ENCODE measurements around the gene PTPRK. TPM values are rescaled to one million over a fixed set of nuclear protein-coding genes. Genes with fewer than 3 reads are reported as not detected.

The PTPRK gene
- total and polyA plus RNA-seq, 2 donors (not counting 1 experiment from before 2014, with no cell fraction given): 19.4 to 75.5 TPM

DNA sequence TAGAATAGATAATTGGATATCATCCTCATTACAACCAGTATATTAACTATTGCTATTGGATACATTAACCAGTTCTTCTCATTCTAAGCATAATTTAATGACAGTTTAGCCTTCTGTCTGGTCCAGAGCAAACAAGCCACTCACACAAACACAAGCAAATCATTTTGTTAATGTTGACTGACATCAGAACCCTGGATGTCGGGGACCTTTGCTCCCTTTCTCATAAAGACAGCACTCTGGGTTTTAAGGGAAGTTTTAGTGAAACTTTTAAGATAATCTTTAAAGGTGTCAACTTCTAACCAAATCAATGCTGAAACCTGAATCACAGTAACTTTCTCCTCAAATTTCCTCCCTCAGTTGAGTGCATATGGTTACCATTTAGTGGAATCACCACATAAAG lies 113.9 kb downstream of the PTPRK start:
- Histone ChIP-seq H3K4me1 (ENCODE audit: control insufficient read depth, extremely low read depth, insufficient read depth, low read length) (no peaks in the 10 kb centered on the region), H3K27me3 (ENCODE audit: control insufficient read depth, insufficient read depth, low read length) (no peaks in the 10 kb centered on the region), H3K79me2 (ENCODE audit: control insufficient read depth, insufficient read depth, low read length) (no peaks in the 10 kb centered on the region), H3K9ac (ENCODE audit: insufficient read depth, low read length) (no peak overlapping the region), H2AFZ (ENCODE audit: low read length) (no peak overlapping the region), H3K4me2 (ENCODE audit: extremely low read depth, insufficient read depth, low read length) (no peak overlapping the region), H4K20me1 (ENCODE audit: control insufficient read depth, extremely low read depth, insufficient read depth, low read length) (no peaks in the 10 kb centered on the region), H3K27ac (ENCODE audit: insufficient read depth, low read length) (no peak overlapping the region), H3K36me3 (ENCODE audit: control insufficient read depth, insufficient read depth, low read length) (no peaks in the 10 kb centered on the region), H3K4me3 (replicated peaks in 1 of 4; ENCODE audit: control extremely low read depth in 1 of 4, insufficient read depth in 1 of 4, low read depth in 3 of 4, low read length in 4 of 4) (no peak overlapping the region), H3K9me3 (ENCODE audit: control insufficient read depth, insufficient read depth, low read depth, low read length) (no peaks in the 10 kb centered on the region)
- no peak for DNase-seq (ENCODE audit: low read depth in 2 of 2)
- no peak for TF ChIP-seq EZH2 (IDR thresholded peaks at IDR 0.05; ENCODE audit: low read length, missing control alignments)
- TF ChIP-seq, protein P1, sequence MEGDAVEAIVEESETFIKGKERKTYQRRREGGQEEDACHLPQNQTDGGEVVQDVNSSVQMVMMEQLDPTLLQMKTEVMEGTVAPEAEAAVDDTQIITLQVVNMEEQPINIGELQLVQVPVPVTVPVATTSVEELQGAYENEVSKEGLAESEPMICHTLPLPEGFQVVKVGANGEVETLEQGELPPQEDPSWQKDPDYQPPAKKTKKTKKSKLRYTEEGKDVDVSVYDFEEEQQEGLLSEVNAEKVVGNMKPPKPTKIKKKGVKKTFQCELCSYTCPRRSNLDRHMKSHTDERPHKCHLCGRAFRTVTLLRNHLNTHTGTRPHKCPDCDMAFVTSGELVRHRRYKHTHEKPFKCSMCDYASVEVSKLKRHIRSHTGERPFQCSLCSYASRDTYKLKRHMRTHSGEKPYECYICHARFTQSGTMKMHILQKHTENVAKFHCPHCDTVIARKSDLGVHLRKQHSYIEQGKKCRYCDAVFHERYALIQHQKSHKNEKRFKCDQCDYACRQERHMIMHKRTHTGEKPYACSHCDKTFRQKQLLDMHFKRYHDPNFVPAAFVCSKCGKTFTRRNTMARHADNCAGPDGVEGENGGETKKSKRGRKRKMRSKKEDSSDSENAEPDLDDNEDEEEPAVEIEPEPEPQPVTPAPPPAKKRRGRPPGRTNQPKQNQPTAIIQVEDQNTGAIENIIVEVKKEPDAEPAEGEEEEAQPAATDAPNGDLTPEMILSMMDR (conservative IDR thresholded peaks at IDR 0.05 in 1 of 2, IDR thresholded peaks at IDR 0.05 in 1 of 2; ENCODE audit: low read depth in 1 of 2, low read length in 2 of 2): no peak

DNA sequence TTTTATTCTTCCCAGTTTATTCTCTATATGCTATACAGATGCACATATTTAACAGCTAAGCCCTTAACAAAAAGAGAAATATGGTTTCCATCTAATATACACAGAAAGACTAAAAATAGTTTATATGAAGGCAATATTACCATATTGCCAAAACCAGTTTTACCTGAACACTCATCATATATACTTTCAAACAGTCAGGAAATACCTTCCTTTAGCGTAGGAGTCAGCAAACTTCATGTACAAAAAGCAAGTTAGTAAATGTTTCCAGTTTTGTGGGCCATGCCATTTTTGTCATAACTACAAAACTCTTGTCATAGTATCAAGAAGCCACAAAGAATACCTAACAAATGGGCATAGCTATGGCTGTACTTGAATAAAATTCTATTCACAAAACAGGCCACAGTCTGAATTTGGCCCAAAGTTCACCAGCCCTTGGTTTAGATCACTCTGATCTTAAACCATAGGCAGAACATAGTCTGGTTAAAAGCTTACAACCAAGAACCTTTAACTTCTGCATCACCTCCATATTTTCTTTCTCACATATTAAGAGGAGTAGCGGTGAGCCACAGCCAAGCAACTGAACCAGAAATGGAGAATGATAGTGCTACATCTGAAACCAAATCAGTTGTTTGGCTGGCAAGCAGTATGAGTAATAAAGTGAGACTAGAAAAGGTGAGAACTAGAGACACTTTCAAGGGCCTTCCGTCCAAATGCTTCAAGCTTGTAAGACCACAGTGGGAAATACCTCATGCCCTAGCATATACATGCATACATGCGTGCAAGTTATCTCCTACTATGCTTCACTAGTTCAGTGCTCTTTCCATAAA lies 116.6 kb downstream of the PTPRK start:
- no peaks in the 10 kb centered on the region for H3K9me3 ChIP-seq (ENCODE audit: control insufficient read depth, insufficient read depth, low read depth, low read length)

DNA sequence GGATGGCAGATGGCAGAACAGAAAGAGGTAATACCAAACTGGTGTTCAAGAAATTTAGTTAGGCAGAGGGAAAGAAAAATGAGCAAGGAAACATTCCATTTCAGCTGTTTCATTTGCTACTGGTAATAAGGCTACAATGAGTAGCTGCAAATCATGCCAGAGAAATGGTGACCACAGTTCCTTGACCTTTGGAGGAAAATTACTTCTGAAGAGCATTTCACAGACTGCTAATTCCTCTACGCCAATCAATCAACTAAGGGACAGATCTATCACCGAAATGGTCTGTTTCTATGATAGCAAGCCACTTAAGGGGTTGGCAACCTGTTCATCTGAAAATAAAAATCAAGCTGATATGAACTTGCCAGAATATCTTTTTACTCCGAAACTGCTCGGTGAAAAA lies 119.5 kb downstream of the PTPRK start:
- no peak overlapping the region for H2AFZ ChIP-seq (ENCODE audit: low read length)
- H4K20me1 ChIP-seq (ENCODE audit: control insufficient read depth, extremely low read depth, insufficient read depth, low read length): no peaks in the 10 kb centered on the region
- no peaks in the 10 kb centered on the region for H3K36me3 ChIP-seq (ENCODE audit: control insufficient read depth, insufficient read depth, low read length)
- H3K79me2 ChIP-seq (ENCODE audit: control insufficient read depth, insufficient read depth, low read length): no peaks in the 10 kb centered on the region
- peak in 1 of 2 donors; percentile 64 for DNase-seq (ENCODE audit: low read depth in 2 of 2)
- TF ChIP-seq, protein P1 (conservative IDR thresholded peaks at IDR 0.05 in 1 of 2, IDR thresholded peaks at IDR 0.05 in 1 of 2; ENCODE audit: low read depth in 1 of 2, low read length in 2 of 2): no peak
- no peak for TF ChIP-seq EZH2 (IDR thresholded peaks at IDR 0.05; ENCODE audit: low read length, missing control alignments)
- no peaks in the 10 kb centered on the region for H3K4me1 ChIP-seq (ENCODE audit: control insufficient read depth, extremely low read depth, insufficient read depth, low read length)
- no peaks in the 10 kb centered on the region for H3K9me3 ChIP-seq (ENCODE audit: control insufficient read depth, insufficient read depth, low read depth, low read length)
- H3K4me3 ChIP-seq (replicated peaks in 1 of 4; ENCODE audit: control extremely low read depth in 1 of 4, insufficient read depth in 1 of 4, low read depth in 3 of 4, low read length in 4 of 4): no peak overlapping the region
- no peak overlapping the region for H3K27ac ChIP-seq (ENCODE audit: insufficient read depth, low read length)
- H3K27me3 ChIP-seq (ENCODE audit: control insufficient read depth, insufficient read depth, low read length): no peaks in the 10 kb centered on the region
- no peak overlapping the region for H3K4me2 ChIP-seq (ENCODE audit: extremely low read depth, insufficient read depth, low read length)
- H3K9ac ChIP-seq (ENCODE audit: insufficient read depth, low read length): no peak overlapping the region

More for the DNA sequence above, 116.6 kb downstream of the PTPRK start:
- Histone ChIP-seq H4K20me1 (ENCODE audit: control insufficient read depth, extremely low read depth, insufficient read depth, low read length) (no peaks in the 10 kb centered on the region), H3K4me3 (replicated peaks in 1 of 4; ENCODE audit: control extremely low read depth in 1 of 4, insufficient read depth in 1 of 4, low read depth in 3 of 4, low read length in 4 of 4) (no peak overlapping the region), H3K36me3 (ENCODE audit: control insufficient read depth, insufficient read depth, low read length) (no peaks in the 10 kb centered on the region), H3K79me2 (ENCODE audit: control insufficient read depth, insufficient read depth, low read length) (no peaks in the 10 kb centered on the region), H3K9ac (ENCODE audit: insufficient read depth, low read length) (no peak overlapping the region), H3K4me1 (ENCODE audit: control insufficient read depth, extremely low read depth, insufficient read depth, low read length) (no peaks in the 10 kb centered on the region), H3K27me3 (ENCODE audit: control insufficient read depth, insufficient read depth, low read length) (no peaks in the 10 kb centered on the region), H3K4me2 (ENCODE audit: extremely low read depth, insufficient read depth, low read length) (no peak overlapping the region), H3K27ac (ENCODE audit: insufficient read depth, low read length) (no peak overlapping the region), H2AFZ (ENCODE audit: low read length) (no peak overlapping the region)
- TF ChIP-seq, protein P1 (conservative IDR thresholded peaks at IDR 0.05 in 1 of 2, IDR thresholded peaks at IDR 0.05 in 1 of 2; ENCODE audit: low read depth in 1 of 2, low read length in 2 of 2): no peak
- TF ChIP-seq EZH2 (IDR thresholded peaks at IDR 0.05; ENCODE audit: low read length, missing control alignments): no peak
- no peak for DNase-seq (ENCODE audit: low read depth in 2 of 2)

Data from fibroblast of lung (primary cell).